ENCODE data around the gene SLC4A1. TPM values are rescaled to one million over a fixed set of nuclear protein-coding genes. Genes with fewer than 3 reads are reported as not detected.

Gene SLC4A1
- polyA plus RNA-seq, 1 of the 3 experiments (the other 2 are of a cell fraction): not detected

DNA sequence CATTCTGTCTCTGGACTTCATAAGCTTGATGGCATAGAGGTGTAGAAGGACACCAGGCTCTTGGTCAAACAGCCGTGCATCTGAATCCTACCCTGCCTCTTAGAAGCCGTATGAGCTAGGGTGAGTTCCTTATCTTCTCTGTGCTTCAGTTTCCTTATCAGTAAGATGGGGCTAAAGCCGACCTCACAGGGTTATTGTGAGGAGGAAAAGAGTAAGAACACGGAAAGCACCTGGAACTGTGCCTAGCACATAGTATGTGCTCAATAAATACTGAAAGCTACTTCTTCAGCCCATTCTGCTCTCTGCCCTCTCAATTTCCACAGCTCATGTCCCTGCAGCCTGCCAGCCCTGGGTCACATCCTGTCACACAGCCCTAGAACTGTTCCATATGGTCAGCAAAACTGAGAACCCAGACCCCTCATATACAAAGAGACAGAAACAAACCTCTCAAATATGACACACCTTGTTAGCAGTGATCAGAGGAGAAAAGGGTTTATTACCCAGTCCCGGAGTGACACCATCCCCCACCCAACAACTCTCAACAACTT is 31.4 kb downstream of the SLC4A1 start:
- no peak for DNase-seq
- CTCF ChIA-PET: interaction anchor here (1.1 kb wide), 1 partner anchor 95 kb away, joined by 3 read pairs; no protein-coding TSS in a partner anchor
- no peak overlapping the region for H3K4me2 ChIP-seq
- no peaks in the 10 kb centered on the region for H4K20me1 ChIP-seq (ENCODE audit: insufficient read depth)
- no peaks in the 10 kb centered on the region for H3K9me2 ChIP-seq
- POLR2A ChIA-PET: no interaction called here
- H2AFZ ChIP-seq (ENCODE audit: low read depth): no peak overlapping the region
- H3F3A ChIP-seq (replicated peaks; ENCODE audit: insufficient read depth): no peaks in the 10 kb centered on the region
- no peaks in the 10 kb centered on the region for H3K79me2 ChIP-seq (ENCODE audit: insufficient read depth)
- no peaks in the 10 kb centered on the region for H3K36me3 ChIP-seq (replicated peaks in 1 of 2; ENCODE audit: control insufficient read depth in 1 of 2, insufficient read depth in 2 of 2, low read length in 1 of 2)
- no peak for TF ChIP-seq POLR2AphosphoS5 (IDR thresholded peaks at IDR 0.05; ENCODE audit: low read depth, low read length)
- no peak for TF ChIP-seq ELF1 (IDR thresholded peaks at IDR 0.05)
- no peak for TF ChIP-seq NRF1 (IDR thresholded peaks at IDR 0.05; ENCODE audit: low read depth, low read length)
- no peak for TF ChIP-seq EP300 (IDR thresholded peaks at IDR 0.05; ENCODE audit: borderline replicate concordance in 1 of 2, low read depth in 1 of 2, low read length in 1 of 2)
- H3K4me1 ChIP-seq (ENCODE audit: control insufficient read depth in 1 of 2, insufficient read depth in 2 of 2, low read depth in 1 of 2, low read length in 1 of 2): 0 out of 4 replicates have a peak, but pooled peaks cover 0 to 3% of the 10 kb centered on the region in 2 experiments
- H3K27ac ChIP-seq (ENCODE audit: low read depth in 2 of 2, low read length in 1 of 2): no peak overlapping the region
- H3K4me3 ChIP-seq (ENCODE audit: low read depth in 2 of 2, low read length in 1 of 2): no peak overlapping the region
- H3K27me3 ChIP-seq (ENCODE audit: insufficient read depth): no peaks in the 10 kb centered on the region
- no peaks in the 10 kb centered on the region for H3K9me3 ChIP-seq
- no peak overlapping the region for H3K9ac ChIP-seq
- 71% methylated on average over 5 of the region's 5 CpGs for WGBS (ENCODE audit: low lambda C conversion rate)

- Histone ChIP-seq H3K9ac (no peak overlapping the region), H3K4me2 (no peak overlapping the region), H3K4me1 (ENCODE audit: control insufficient read depth in 1 of 2, insufficient read depth in 2 of 2, low read depth in 1 of 2, low read length in 1 of 2) (0 out of 4 replicates have a peak, but pooled peaks cover 0 to 3% of the 10 kb centered on the region in 2 experiments), H3K79me2 (ENCODE audit: insufficient read depth) (no peaks in the 10 kb centered on the region), H4K20me1 (ENCODE audit: insufficient read depth) (no peaks in the 10 kb centered on the region), H2AFZ (ENCODE audit: low read depth) (no peak overlapping the region), H3K4me3 (ENCODE audit: low read depth in 2 of 2, low read length in 1 of 2) (no peak overlapping the region), H3F3A (replicated peaks; ENCODE audit: insufficient read depth) (no peaks in the 10 kb centered on the region), H3K36me3 (replicated peaks in 1 of 2; ENCODE audit: control insufficient read depth in 1 of 2, insufficient read depth in 2 of 2, low read length in 1 of 2) (no peaks in the 10 kb centered on the region), H3K9me2 (no peaks in the 10 kb centered on the region), H3K27me3 (ENCODE audit: insufficient read depth) (no peaks in the 10 kb centered on the region), H3K9me3 (no peaks in the 10 kb centered on the region), H3K27ac (ENCODE audit: low read depth in 2 of 2, low read length in 1 of 2) (no peak overlapping the region)
- CTCF ChIA-PET: no interaction called here
- TF ChIP-seq TCF12 (IDR thresholded peaks at IDR 0.05) (peak; percentile 39; the same call in 1 of the 2 replicates), REST (IDR thresholded peaks at IDR 0.05; ENCODE audit: low read depth, low read length) (no peak), FOSL2 (IDR thresholded peaks at IDR 0.05; ENCODE audit: borderline replicate concordance, low read depth) (peak; percentile 27; the same call in 1 of the 2 replicates)
- TF ChIP-seq, protein P1, sequence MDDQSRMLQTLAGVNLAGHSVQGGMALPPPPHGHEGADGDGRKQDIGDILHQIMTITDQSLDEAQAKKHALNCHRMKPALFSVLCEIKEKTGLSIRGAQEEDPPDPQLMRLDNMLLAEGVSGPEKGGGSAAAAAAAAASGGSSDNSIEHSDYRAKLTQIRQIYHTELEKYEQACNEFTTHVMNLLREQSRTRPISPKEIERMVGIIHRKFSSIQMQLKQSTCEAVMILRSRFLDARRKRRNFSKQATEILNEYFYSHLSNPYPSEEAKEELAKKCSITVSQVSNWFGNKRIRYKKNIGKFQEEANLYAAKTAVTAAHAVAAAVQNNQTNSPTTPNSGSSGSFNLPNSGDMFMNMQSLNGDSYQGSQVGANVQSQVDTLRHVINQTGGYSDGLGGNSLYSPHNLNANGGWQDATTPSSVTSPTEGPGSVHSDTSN (IDR thresholded peaks at IDR 0.05): 0 out of 2 replicates have a peak, but pooled peaks have one; percentile 25
- POLR2A ChIA-PET: no interaction called here
- 35% methylated on average over 2 of the region's 5 CpGs for WGBS (ENCODE audit: low lambda C conversion rate)
- DNase-seq: no peak
Measured at GRCh38 chr17:44235583-44235936, 32.4 kb downstream of the SLC4A1 start.
